KG1 (cell line): ENCODE measurements around the gene FBP1.

ENCODE experiments used
- DNase-seq: peaks from one replicate; lab custom pipeline; 2025; lab: John Stamatoyannopoulos, UW

The FBP1 gene

GRCh38 chr9:94639061-94639998 is at the start of gene FBP1:
Gene FBP1, minus strand, starts transcription at chr9:94639518. Its CDS starts 208 bp downstream, at chr9:94639310.
- DNase-seq: peak; percentile 74

GRCh38 chr9:94687451-94687850 is 48.1 kb upstream of the FBP1 start:
- no peak for DNase-seq

- DNase-seq: no peak
Observed at GRCh38 chr9:94685359-94685758, 46.0 kb upstream of the FBP1 start.

- DNase-seq: peak; percentile 6
Observed at GRCh38 chr9:94681508-94681907, 42.2 kb upstream of the FBP1 start.

- DNase-seq: no peak
Observed at GRCh38 chr9:94680621-94681020, 41.3 kb upstream of the FBP1 start.

GRCh38 chr9:94680020-94680419 is 40.7 kb upstream of the FBP1 start:
- no peak for DNase-seq

- no peak for DNase-seq
Observed at GRCh38 chr9:94679587-94679986, 40.3 kb upstream of the FBP1 start.

- no peak for DNase-seq
Observed at GRCh38 chr9:94677929-94678328, 38.6 kb upstream of the FBP1 start.

- no peak for DNase-seq
Observed at GRCh38 chr9:94676446-94677131, 37.3 kb upstream of the FBP1 start.

- no peak for DNase-seq
Observed at GRCh38 chr9:94675008-94675881, 35.9 kb upstream of the FBP1 start.

- no peak for DNase-seq
Observed at GRCh38 chr9:94672811-94673487, 33.6 kb upstream of the FBP1 start.

GRCh38 chr9:94668928-94669729 is 29.8 kb upstream of the FBP1 start:
- peak; percentile 61 for DNase-seq

GRCh38 chr9:94668418-94668927 is 29.2 kb upstream of the FBP1 start:
- DNase-seq: no peak

- no peak for DNase-seq
Observed at GRCh38 chr9:94666364-94667099, 27.2 kb upstream of the FBP1 start.

GRCh38 chr9:94665613-94666012 is 26.3 kb upstream of the FBP1 start:
- no peak for DNase-seq

GRCh38 chr9:94664801-94665200 is 25.5 kb upstream of the FBP1 start:
- no peak for DNase-seq

GRCh38 chr9:94663640-94664039 is 24.3 kb upstream of the FBP1 start:
- DNase-seq: no peak

GRCh38 chr9:94663140-94663539 is 23.8 kb upstream of the FBP1 start:
- DNase-seq: no peak

GRCh38 chr9:94657021-94657725 is 17.9 kb upstream of the FBP1 start:
- DNase-seq: no peak
